HEK293 (cell line): ENCODE data around the gene MCM7.

Source experiments
- CTCF ChIA-PET: fragments of 350-600 bp; formaldehyde crosslinking; extraction: SDS; loops from one replicate; lab custom pipeline; 2021; ENCODE audit warnings: antibody characterized with exemption; lab: Yijun Ruan, JAX
- POLR2A ChIA-PET: fragments of 300-600 bp; formaldehyde crosslinking; extraction: SDS; loops from one replicate; lab custom pipeline; 2020; ENCODE audit warnings: antibody characterized with exemption, inconsistent platforms; lab: Yijun Ruan, JAX
- H3K27ac ChIP-seq: fragments of 200-500 bp; sonication (Bioruptor generic); 2 replicates; pipeline ENCODE4 v1.5.1; 2014; ENCODE audit warnings: low read depth, low read length, control low read depth, inconsistent platforms; ENCODE audit errors: extremely low read depth
- H3K36me3 ChIP-seq, 2 experiments: fragments of 200-500 bp in 1 of 2; sonication (Bioruptor generic) in 1 of 2; 1 replicate in 1 of 2; 2 replicates in 1 of 2; pipeline ENCODE4 v1.5.1; 2014 to 2017; ENCODE audit warnings: inconsistent platforms in 2 of 2, low read length in 2 of 2; ENCODE audit not compliant: control insufficient read depth in 2 of 2, insufficient read depth in 1 of 2
- H3K4me1 ChIP-seq: fragments of 200-500 bp; sonication (Bioruptor generic); 2 replicates; pipeline ENCODE4 v1.5.1; 2014; ENCODE audit warnings: mild to moderate bottlenecking, low read length, inconsistent platforms; ENCODE audit not compliant: control insufficient read depth, insufficient read depth
- H3K4me3 ChIP-seq: 2 replicates; pipeline ENCODE4 v1.5.1; 2011; ENCODE audit warnings: low read depth, mild to moderate bottlenecking, control low read depth, low read length, moderate library complexity
- H3K9me3 ChIP-seq: fragments of 200-500 bp; sonication (Bioruptor generic); 2 replicates; pipeline ENCODE4 v1.5.1; 2014; ENCODE audit warnings: low read depth, low read length, inconsistent platforms; ENCODE audit not compliant: control insufficient read depth, insufficient read depth
- BCL6B ChIP-seq: fragments of 450-650 bp; formaldehyde crosslinking; IDR thresholded peaks from 2 replicates; pipeline ENCODE4 v1.5.1; 2017; ENCODE audit warnings: missing biosample characterization, missing genetic modification characterization
- HIC1 ChIP-seq: fragments of 450-650 bp; formaldehyde crosslinking; IDR thresholded peaks from 2 replicates; pipeline ENCODE4 v1.5.1; 2016; ENCODE audit warnings: missing biosample characterization, missing genetic modification characterization
- IKZF3 ChIP-seq: fragments of 450-650 bp; IDR thresholded peaks from 2 replicates; pipeline ENCODE4 v1.5.0; 2018; ENCODE audit warnings: missing biosample characterization, mild to moderate bottlenecking, missing genetic modification characterization, moderate library complexity
- PRDM1 ChIP-seq: fragments of 450-650 bp; formaldehyde crosslinking; IDR thresholded peaks from 2 replicates; pipeline ENCODE4; 2016; ENCODE audit warnings: missing biosample characterization, missing genetic modification characterization
- PRDM10 ChIP-seq: fragments of 450-650 bp; formaldehyde crosslinking; IDR thresholded peaks from 2 replicates; pipeline ENCODE4 v1.5.1; 2016; ENCODE audit warnings: missing biosample characterization, missing genetic modification characterization
- SCRT1 ChIP-seq: fragments of 450-650 bp; formaldehyde crosslinking; IDR thresholded peaks from 2 replicates; pipeline ENCODE4 v1.5.1; 2016; ENCODE audit warnings: missing biosample characterization, missing genetic modification characterization, borderline replicate concordance
- SP3 ChIP-seq: fragments of 450-650 bp; formaldehyde crosslinking; IDR thresholded peaks from 2 replicates; pipeline ENCODE4 v1.5.1; 2016; ENCODE audit warnings: missing biosample characterization, missing genetic modification characterization
- ZFHX2 ChIP-seq: fragments of 450-650 bp; formaldehyde crosslinking; conservative IDR thresholded peaks from 2 replicates; pipeline ENCODE4 v1.5.1; 2016; ENCODE audit warnings: missing biosample characterization, missing genetic modification characterization
- ZFP41 ChIP-seq: fragments of 450-650 bp; formaldehyde crosslinking; IDR thresholded peaks from 2 replicates; pipeline ENCODE4 v1.5.1; 2016; ENCODE audit warnings: missing biosample characterization, missing genetic modification characterization, borderline replicate concordance
- ZNF112 ChIP-seq: fragments of 450-650 bp; formaldehyde crosslinking; IDR thresholded peaks from 2 replicates; pipeline ENCODE4 v1.5.0; 2017; ENCODE audit warnings: missing biosample characterization, missing genetic modification characterization
- ZNF133 ChIP-seq: fragments of 450-650 bp; formaldehyde crosslinking; IDR thresholded peaks from 2 replicates; pipeline ENCODE4 v1.5.1; 2016; ENCODE audit warnings: missing biosample characterization, missing genetic modification characterization
- ZNF140 ChIP-seq: fragments of 450-650 bp; formaldehyde crosslinking; IDR thresholded peaks from 2 replicates; pipeline ENCODE4 v1.5.1; 2016; ENCODE audit warnings: missing biosample characterization, missing genetic modification characterization
- ZNF157 ChIP-seq: fragments of 450-650 bp; formaldehyde crosslinking; IDR thresholded peaks from 2 replicates; pipeline ENCODE4 v1.5.1; 2016; ENCODE audit warnings: missing biosample characterization, missing genetic modification characterization
- ZNF366 ChIP-seq: fragments of 450-650 bp; formaldehyde crosslinking; conservative IDR thresholded peaks from 2 replicates; pipeline ENCODE4 v1.5.1; 2016; ENCODE audit warnings: missing biosample characterization, missing genetic modification characterization
- ZNF488 ChIP-seq: fragments of 450-650 bp; formaldehyde crosslinking; IDR thresholded peaks from 2 replicates; pipeline ENCODE4 v1.5.1; 2016; ENCODE audit warnings: missing biosample characterization, missing genetic modification characterization
- ZNF548 ChIP-seq: fragments of 450-650 bp; formaldehyde crosslinking; IDR thresholded peaks from 2 replicates; pipeline ENCODE4 v1.5.1; 2016; ENCODE audit warnings: missing biosample characterization, missing genetic modification characterization
- ZNF555 ChIP-seq: fragments of 450-650 bp; formaldehyde crosslinking; conservative IDR thresholded peaks from 2 replicates; pipeline ENCODE4 v1.5.1; 2017; ENCODE audit warnings: missing biosample characterization, mild to moderate bottlenecking, missing genetic modification characterization, inconsistent platforms
- ZNF561 ChIP-seq: fragments of 450-650 bp; IDR thresholded peaks from 2 replicates; pipeline ENCODE4 v1.5.1; 2018; ENCODE audit warnings: missing biosample characterization, missing genetic modification characterization, borderline replicate concordance
- ZNF600 ChIP-seq: fragments of 450-650 bp; formaldehyde crosslinking; IDR thresholded peaks from 2 replicates; pipeline ENCODE4 v1.5.1; 2016; ENCODE audit warnings: missing biosample characterization, missing genetic modification characterization
- ZNF701 ChIP-seq: fragments of 450-650 bp; formaldehyde crosslinking; IDR thresholded peaks from 2 replicates; pipeline ENCODE4 v1.5.1; 2016; ENCODE audit warnings: missing biosample characterization, missing genetic modification characterization
- ZNF76 ChIP-seq: fragments of 450-650 bp; formaldehyde crosslinking; IDR thresholded peaks from 2 replicates; pipeline ENCODE4; 2016; ENCODE audit warnings: low read depth, missing biosample characterization, missing genetic modification characterization, borderline replicate concordance
- ZNF777 ChIP-seq: fragments of 450-650 bp; formaldehyde crosslinking; IDR thresholded peaks from 2 replicates; pipeline ENCODE4 v1.5.1; 2017; ENCODE audit warnings: missing biosample characterization, missing genetic modification characterization, borderline replicate concordance
- ZSCAN23 ChIP-seq: fragments of 450-650 bp; formaldehyde crosslinking; IDR thresholded peaks from 2 replicates; pipeline ENCODE4 v1.5.1; 2016; ENCODE audit warnings: missing biosample characterization, missing genetic modification characterization

MCM7 gene

GRCh38 chr7:100087055-100087750 is 14.0 kb downstream of the MCM7 start:
- Histone ChIP-seq H3K4me1 (peaks cover 8% of the 10 kb centered on the region), H3K9me3 (no peaks in the 10 kb centered on the region), H3K36me3 (peaks cover 8 to 20% of the 10 kb centered on the region in 2 experiments), H3K4me3 (no peak overlapping the region), H3K27ac (no peak overlapping the region)
- POLR2A ChIA-PET = interaction anchor here (7.9 kb wide), 1 partner anchor 13 kb away, joined by 115 read pairs; the partner anchor contains the start of genes AP4M1 and MCM7
- CTCF ChIA-PET = no interaction called here
- TF ChIP-seq ZNF561 (tag by site-specific recombination) = no peak
- TF ChIP-seq ZNF777 (tag by site-specific recombination) = no peak
- no peak for TF ChIP-seq ZFHX2 (tag by site-specific recombination)
- TF ChIP-seq ZNF133 (tag by site-specific recombination) = no peak
- TF ChIP-seq ZNF555 (tag by site-specific recombination) = no peak
- no peak for TF ChIP-seq ZNF157
- TF ChIP-seq IKZF3 (tag by site-specific recombination) = no peak
- TF ChIP-seq SP3 (tag by site-specific recombination) = no peak
- no peak for TF ChIP-seq SCRT1 (tag by site-specific recombination)
- no peak for TF ChIP-seq ZNF76 (tag by site-specific recombination)
- no peak for TF ChIP-seq ZNF600 (tag by site-specific recombination)

- no peak overlapping the region for H3K4me3 ChIP-seq
- peaks cover 3 to 4% of the 10 kb centered on the region in 2 experiments; a peak in 2 of 3 replicates for H3K36me3 ChIP-seq
- no peak overlapping the region for H3K27ac ChIP-seq
- ChIA-PET POLR2A (no interaction called here), CTCF (interaction anchor here (1.3 kb wide), 1 partner anchor 47 kb away, joined by 4 read pairs; no protein-coding TSS in a partner anchor)
- TF ChIP-seq PRDM10 (tag by site-specific recombination) = 0 out of 2 replicates have a peak, but pooled peaks have one; percentile 8
- TF ChIP-seq ZSCAN23 (tag by site-specific recombination) = no peak
- TF ChIP-seq BCL6B (tag by site-specific recombination) = 0 out of 2 replicates have a peak, but pooled peaks have one; percentile 23
- H3K9me3 ChIP-seq = no peaks in the 10 kb centered on the region
- H3K4me1 ChIP-seq = peaks cover 8% of the 10 kb centered on the region
Measured at GRCh38 chr7:100085515-100085914, 15.7 kb downstream of the MCM7 start.

GRCh38 chr7:100082978-100083377 is 18.2 kb downstream of the MCM7 start:
- ChIA-PET CTCF (interaction anchor here (0.7 to 1.2 kb wide), 11 partner anchors 9 to 201 kb away, joined by 3 to 8 read pairs (median 3); no protein-coding TSS in a partner anchor), POLR2A (interaction anchor here (0.7 to 1.2 kb wide), 12 partner anchors 8 to 1150 kb away, joined by 3 to 32 read pairs (median 4); partner anchors contain the start of genes AP4M1, LAMTOR4, MBLAC1 and MCM7)
- Histone ChIP-seq H3K27ac (no peak overlapping the region), H3K36me3 (peaks cover 7 to 21% of the 10 kb centered on the region in 2 experiments; a peak in 2 of 3 replicates), H3K4me3 (no peak overlapping the region), H3K4me1 (no peaks in the 10 kb centered on the region), H3K9me3 (no peaks in the 10 kb centered on the region)
- TF ChIP-seq ZNF140 (tag by site-specific recombination) = no peak
- TF ChIP-seq ZNF112 (tag by site-specific recombination) = no peak
- TF ChIP-seq ZNF488 = no peak
- TF ChIP-seq ZNF366 (tag by site-specific recombination) = 0 out of 2 replicates have a peak, but pooled peaks have one; percentile 20
- TF ChIP-seq ZNF701 (tag by site-specific recombination) = no peak
- no peak for TF ChIP-seq HIC1 (tag by site-specific recombination)
- TF ChIP-seq ZFP41 (tag by site-specific recombination) = no peak
- TF ChIP-seq ZNF548 (tag by site-specific recombination) = no peak
- peak; percentile 36; the same call in 1 of the 2 replicates for TF ChIP-seq PRDM1
